Neural cell (in vitro differentiated cells): Measurements from ENCODE around the gene EFTUD2. TPM values are rescaled to one million over a fixed set of nuclear protein-coding genes. Genes with fewer than 3 reads are reported as not detected.

ENCODE experiments used
- H2AFZ ChIP-seq: fragments of 200-600, 300-800 bp; sonication (generic), shearing (Covaris generic); 2 replicates; pipeline ENCODE4 v1.6.0; 2014; ENCODE audit warnings: low read depth, mild to moderate bottlenecking, antibody characterized with exemption, low read length, moderate library complexity
- H3F3A ChIP-seq: fragments of 200-600 bp; shearing (Covaris generic); 2 replicates; pipeline ENCODE4 v1.6.1; 2016; ENCODE audit warnings: mild to moderate bottlenecking, moderate library complexity, mixed read lengths, antibody characterized with exemption, low read length; ENCODE audit not compliant: insufficient read depth, poor library complexity, severe bottlenecking
- H3K27ac ChIP-seq: fragments of 200-600, 300-800 bp; sonication (generic), shearing (Covaris generic); 2 replicates; pipeline ENCODE4 v1.5.1; 2014; ENCODE audit warnings: mild to moderate bottlenecking, low read length, moderate library complexity
- H3K27me3 ChIP-seq: fragments of 300-800, 200-600 bp; sonication (generic), shearing (Covaris generic); 2 replicates; pipeline ENCODE4 v1.6.0; 2014; ENCODE audit warnings: mild to moderate bottlenecking, low read depth, low read length, moderate library complexity; ENCODE audit not compliant: insufficient read depth
- H3K36me3 ChIP-seq: fragments of 300-800, 200-600 bp; sonication (generic), shearing (Covaris generic); 2 replicates; pipeline ENCODE4 v1.5.1; 2014; ENCODE audit warnings: mild to moderate bottlenecking, antibody characterized with exemption, low read length, moderate library complexity; ENCODE audit not compliant: insufficient read depth
- H3K4me2 ChIP-seq: fragments of 300-800, 200-600 bp; sonication (generic), shearing (Covaris generic); 2 replicates; pipeline ENCODE4 v1.6.0; 2014; ENCODE audit warnings: mild to moderate bottlenecking, low read length
- H3K4me3 ChIP-seq: fragments of 300-800, 200-600 bp; sonication (generic), shearing (Covaris generic); 2 replicates; pipeline ENCODE4 v1.5.1; 2014; ENCODE audit warnings: mild to moderate bottlenecking, low read length, moderate library complexity
- H3K79me2 ChIP-seq: fragments of 200-600 bp; shearing (Covaris generic); replicated peaks from 2 replicates; pipeline ENCODE4 v1.6.0; 2014; ENCODE audit warnings: mild to moderate bottlenecking, low read length, moderate library complexity; ENCODE audit not compliant: insufficient read depth
- H3K9ac ChIP-seq: fragments of 300-800, 200-600 bp; sonication (generic), shearing (Covaris generic); 2 replicates; pipeline ENCODE4 v1.6.1; 2016; ENCODE audit warnings: mild to moderate bottlenecking, low read length, mixed read lengths
- H3K9me2 ChIP-seq: fragments of 200-600 bp; shearing (Covaris generic); 2 replicates; pipeline ENCODE4 v1.6.1; 2016; ENCODE audit warnings: mild to moderate bottlenecking, low read length, mixed read lengths; ENCODE audit not compliant: insufficient read depth
- H3K9me3 ChIP-seq: fragments of 200-600, 300-800 bp; sonication (generic), shearing (Covaris generic); 2 replicates; pipeline ENCODE4 v1.6.1; 2016; ENCODE audit warnings: mild to moderate bottlenecking, mixed run types, low read length, moderate library complexity, mixed read lengths
- H4K20me1 ChIP-seq: fragments of 200-600 bp; shearing (Covaris generic); 2 replicates; pipeline ENCODE4 v1.6.1; 2016; ENCODE audit warnings: mild to moderate bottlenecking, mixed run types; ENCODE audit not compliant: insufficient read depth
- CTCF ChIP-seq: fragments of 450-650 bp; IDR thresholded peaks from 2 replicates; pipeline ENCODE4 v1.5.1; 2014; ENCODE audit warnings: antibody characterized with exemption, mild to moderate bottlenecking, moderate library complexity; ENCODE audit not compliant: poor library complexity, severe bottlenecking
- EP300 ChIP-seq: fragments of 450-650 bp; conservative IDR thresholded peaks from 2 replicates; pipeline ENCODE4 v1.6.1; 2014; ENCODE audit warnings: antibody characterized with exemption, mild to moderate bottlenecking, moderate library complexity; ENCODE audit not compliant: poor library complexity, severe bottlenecking
- EZH2 ChIP-seq: fragments of 200-600, 300-800 bp; shearing (Covaris generic), sonication (generic); IDR thresholded peaks from 2 replicates; pipeline ENCODE4 v1.6.1; 2014; ENCODE audit warnings: antibody characterized with exemption, low read length, borderline replicate concordance, mild to moderate bottlenecking; ENCODE audit not compliant: insufficient read depth, poor library complexity, severe bottlenecking
- MXI1 ChIP-seq: fragments of 450-650 bp; conservative IDR thresholded peaks from 2 replicates; pipeline ENCODE4 v1.6.1; 2014; ENCODE audit warnings: antibody characterized with exemption, mild to moderate bottlenecking; ENCODE audit not compliant: poor library complexity, severe bottlenecking
- POLR2AphosphoS5 ChIP-seq: IDR thresholded peaks from 2 replicates; pipeline ENCODE4 v1.6.1; 2012
- RAD21 ChIP-seq: fragments of 450-650 bp; conservative IDR thresholded peaks from 2 replicates; pipeline ENCODE4 v1.6.1; 2014; ENCODE audit warnings: antibody characterized with exemption, mild to moderate bottlenecking, moderate library complexity
- REST ChIP-seq: IDR thresholded peaks from 2 replicates; pipeline ENCODE4 v1.6.1; 2012; ENCODE audit warnings: borderline replicate concordance
- SMC3 ChIP-seq: fragments of 450-650 bp; conservative IDR thresholded peaks from 2 replicates; pipeline ENCODE4 v1.6.1; 2014; ENCODE audit warnings: antibody characterized with exemption, mild to moderate bottlenecking, moderate library complexity; ENCODE audit not compliant: poor library complexity
- TAF1 ChIP-seq: IDR thresholded peaks from 2 replicates; pipeline ENCODE4 v1.6.1; 2012; ENCODE audit warnings: low read depth
- polyA plus RNA-seq: library from polyadenylated mRNA; depleted of rRNA; stranded (reverse); fragments of >200 nt; gene quantifications from 2 replicates; pipeline ENCODE4 v1.2.3, GENCODE V29; 2014

EFTUD2 gene
- polyA plus RNA-seq, 1 donor from 2014 or later, result 69.4 TPM

- H4K20me1 ChIP-seq, result no peaks in the 10 kb centered on the region
- H3K9ac ChIP-seq, result peak overlapping the region; percentile 65
- peak overlapping the region; percentile 30 for H2AFZ ChIP-seq
Measured at GRCh38 chr17:44828919-44829522, 70.2 kb downstream of the EFTUD2 start.

GRCh38 chr17:44827863-44828262 is 71.4 kb downstream of the EFTUD2 start:
- H3K4me3 ChIP-seq, result peak overlapping the region; percentile 79

More at GRCh38 chr17:44828919-44829522, 70.2 kb downstream of the EFTUD2 start:
- Histone ChIP-seq H3K9me2 (no peaks in the 10 kb centered on the region), H3K4me3 (peak overlapping the region; percentile 79), H3F3A (peaks cover 3% of the 10 kb centered on the region), H3K27ac (no peak overlapping the region), H3K79me2 (peaks cover 52% of the 10 kb centered on the region), H3K27me3 (no peaks in the 10 kb centered on the region), H3K36me3 (no peaks in the 10 kb centered on the region), H3K4me2 (peak overlapping the region; percentile 89), H3K9me3 (no peaks in the 10 kb centered on the region)
- TF ChIP-seq CTCF (no peak), RAD21 (peak; percentile 9)

More at GRCh38 chr17:44827863-44828262, 71.4 kb downstream of the EFTUD2 start:
- Histone ChIP-seq H3F3A (peaks cover 3% of the 10 kb centered on the region), H3K27me3 (no peaks in the 10 kb centered on the region), H3K36me3 (no peaks in the 10 kb centered on the region), H2AFZ (no peak overlapping the region), H3K27ac (no peak overlapping the region), H3K9ac (no peak overlapping the region), H3K9me2 (no peaks in the 10 kb centered on the region), H3K4me2 (peak overlapping the region; percentile 89), H3K9me3 (no peaks in the 10 kb centered on the region), H4K20me1 (no peaks in the 10 kb centered on the region), H3K79me2 (peaks cover 55% of the 10 kb centered on the region)
- no peak for TF ChIP-seq TAF1
- no peak for TF ChIP-seq POLR2AphosphoS5
- no peak for TF ChIP-seq EP300
- no peak for TF ChIP-seq SMC3
- TF ChIP-seq EZH2, result no peak
- TF ChIP-seq MXI1, result no peak
- TF ChIP-seq REST, result no peak
